ENCODE data around the gene WDR37.

WDR37 gene

GRCh38 chr10:1015688-1016087 is 40.5 kb upstream of the WDR37 start:
- in situ Hi-C loops (cut with MboI; ENCODE audit: low sequenced_read_pairs, unreplicated experiment): no loop called here
- TF ChIP-seq, protein P1, sequence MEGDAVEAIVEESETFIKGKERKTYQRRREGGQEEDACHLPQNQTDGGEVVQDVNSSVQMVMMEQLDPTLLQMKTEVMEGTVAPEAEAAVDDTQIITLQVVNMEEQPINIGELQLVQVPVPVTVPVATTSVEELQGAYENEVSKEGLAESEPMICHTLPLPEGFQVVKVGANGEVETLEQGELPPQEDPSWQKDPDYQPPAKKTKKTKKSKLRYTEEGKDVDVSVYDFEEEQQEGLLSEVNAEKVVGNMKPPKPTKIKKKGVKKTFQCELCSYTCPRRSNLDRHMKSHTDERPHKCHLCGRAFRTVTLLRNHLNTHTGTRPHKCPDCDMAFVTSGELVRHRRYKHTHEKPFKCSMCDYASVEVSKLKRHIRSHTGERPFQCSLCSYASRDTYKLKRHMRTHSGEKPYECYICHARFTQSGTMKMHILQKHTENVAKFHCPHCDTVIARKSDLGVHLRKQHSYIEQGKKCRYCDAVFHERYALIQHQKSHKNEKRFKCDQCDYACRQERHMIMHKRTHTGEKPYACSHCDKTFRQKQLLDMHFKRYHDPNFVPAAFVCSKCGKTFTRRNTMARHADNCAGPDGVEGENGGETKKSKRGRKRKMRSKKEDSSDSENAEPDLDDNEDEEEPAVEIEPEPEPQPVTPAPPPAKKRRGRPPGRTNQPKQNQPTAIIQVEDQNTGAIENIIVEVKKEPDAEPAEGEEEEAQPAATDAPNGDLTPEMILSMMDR (IDR thresholded peaks at IDR 0.05; ENCODE audit: borderline replicate concordance, control extremely low read depth, extremely low read depth, insufficient read depth, missing control alignments): no peak
- DNase-seq (ENCODE audit: low spot score): no peak

GRCh38 chr10:1019362-1019761 is 36.8 kb upstream of the WDR37 start:
- no peak for DNase-seq (ENCODE audit: low spot score)
- in situ Hi-C loops (cut with MboI; ENCODE audit: low sequenced_read_pairs, unreplicated experiment): no loop called here
- TF ChIP-seq, protein P1 (IDR thresholded peaks at IDR 0.05; ENCODE audit: borderline replicate concordance, control extremely low read depth, extremely low read depth, insufficient read depth, missing control alignments): no peak

DNA sequence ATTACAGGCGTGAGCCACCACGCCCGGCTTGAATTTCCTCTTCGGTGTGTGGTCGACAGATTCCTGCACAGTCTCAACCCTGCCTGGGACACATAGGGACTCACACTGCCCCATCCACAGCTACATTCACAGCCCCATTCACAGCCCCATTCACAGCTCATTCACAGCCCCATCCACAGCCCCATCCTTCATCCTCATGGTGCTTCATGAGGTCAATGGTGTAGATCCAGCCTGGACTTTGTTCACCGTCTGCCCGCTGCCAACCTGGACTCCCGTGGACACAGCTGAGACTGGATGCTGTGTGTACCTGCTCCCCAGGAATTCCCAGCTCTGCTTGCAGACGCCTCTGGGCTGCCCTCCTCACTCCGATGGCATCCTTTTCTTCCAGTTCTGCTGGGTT is 35.7 kb upstream of the WDR37 start:
- TF ChIP-seq, protein P1 (IDR thresholded peaks at IDR 0.05; ENCODE audit: borderline replicate concordance, control extremely low read depth, extremely low read depth, insufficient read depth, missing control alignments): no peak
- in situ Hi-C loops (cut with MboI; ENCODE audit: low sequenced_read_pairs, unreplicated experiment): no loop called here
- no peak for DNase-seq (ENCODE audit: low spot score)

GRCh38 chr10:1020958-1021357 is 35.2 kb upstream of the WDR37 start:
- in situ Hi-C loops (cut with MboI; ENCODE audit: low sequenced_read_pairs, unreplicated experiment): no loop called here
- TF ChIP-seq, protein P1 (IDR thresholded peaks at IDR 0.05; ENCODE audit: borderline replicate concordance, control extremely low read depth, extremely low read depth, insufficient read depth, missing control alignments): no peak
- no peak for DNase-seq (ENCODE audit: low spot score)

- TF ChIP-seq, protein P1 (IDR thresholded peaks at IDR 0.05; ENCODE audit: borderline replicate concordance, control extremely low read depth, extremely low read depth, insufficient read depth, missing control alignments): no peak
- in situ Hi-C loops (cut with MboI; ENCODE audit: low sequenced_read_pairs, unreplicated experiment): no loop called here
- no peak for DNase-seq (ENCODE audit: low spot score)
These were observed 33.8 kb upstream of the WDR37 start for GRCh38 chr10:1022413-1022812.

DNA sequence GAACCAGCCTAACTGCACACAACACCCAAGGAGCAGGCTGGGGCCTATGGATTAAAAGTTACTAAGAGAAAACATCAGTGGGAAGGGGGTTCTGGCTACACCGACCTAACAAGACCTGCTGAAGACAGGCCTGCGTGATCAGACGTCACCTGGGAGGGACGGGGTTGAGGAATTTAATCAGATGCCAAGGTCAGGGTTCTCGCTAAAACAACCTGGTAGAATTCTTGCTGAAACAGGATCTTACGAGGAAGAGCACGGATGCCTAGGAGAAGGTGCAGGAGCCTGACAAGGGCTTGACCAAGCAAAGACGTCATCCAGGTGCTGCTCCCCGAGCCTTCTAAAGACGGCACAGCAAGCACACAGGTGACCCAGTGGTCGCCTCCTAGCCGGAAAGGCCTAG is 32.1 kb upstream of the WDR37 start:
- TF ChIP-seq, protein P1 (IDR thresholded peaks at IDR 0.05; ENCODE audit: borderline replicate concordance, control extremely low read depth, extremely low read depth, insufficient read depth, missing control alignments): no peak
- in situ Hi-C loops (cut with MboI; ENCODE audit: low sequenced_read_pairs, unreplicated experiment): no loop called here
- no peak for DNase-seq (ENCODE audit: low spot score)

- TF ChIP-seq, protein P1 (IDR thresholded peaks at IDR 0.05; ENCODE audit: borderline replicate concordance, control extremely low read depth, extremely low read depth, insufficient read depth, missing control alignments): no peak
- in situ Hi-C loops (cut with MboI; ENCODE audit: low sequenced_read_pairs, unreplicated experiment): no loop called here
- no peak for DNase-seq (ENCODE audit: low spot score)
These were observed 30.5 kb upstream of the WDR37 start, which contains the start of gene IDI2 for GRCh38 chr10:1025683-1026082. Gene IDI2, minus strand, starts transcription at chr10:1025859. Its CDS starts 1,136 bp downstream, at chr10:1024723.

Measured in GM13976 (cell line).